ENCODE results near the gene RAD51B. TPM values are rescaled to one million over a fixed set of nuclear protein-coding genes. Genes with fewer than 3 reads are reported as not detected.
"Not testable (repeated sequence)": the region's sequence is repeated elsewhere in the genome, so short reads cannot be mapped to it uniquely, and the experiment has no call there.

The RAD51B gene
- total RNA-seq, 1 donor from 2014 or later: 26.1 TPM

DNA sequence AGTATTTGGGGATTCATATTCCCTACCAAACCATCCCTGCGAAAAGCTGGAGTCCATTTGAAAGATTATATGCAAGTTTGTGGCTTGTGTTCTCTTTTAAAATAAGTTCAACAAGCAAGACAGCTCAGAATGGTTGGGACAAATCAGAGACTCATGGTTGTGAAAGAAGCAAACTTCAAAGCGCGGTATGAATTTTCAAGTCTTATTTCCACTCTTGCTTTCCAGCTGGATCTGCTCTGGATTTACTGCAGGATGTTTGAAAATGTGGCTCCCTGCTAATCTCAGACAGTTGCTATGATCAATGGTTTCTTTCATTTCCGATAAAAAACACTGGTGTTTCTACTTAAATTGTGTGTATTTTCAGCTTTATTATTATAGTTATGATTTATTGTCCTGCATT lies 477.5 kb downstream of the RAD51B start:
- peaks cover 2% of the 10 kb centered on the region for H3K9me3 Mint-ChIP-seq
- DNase-seq (ENCODE audit: low spot score): no peak
- H3K36me3 Mint-ChIP-seq (ENCODE audit: low read depth): peaks cover 8% of the 10 kb centered on the region
- intact Hi-C loops (cut with micrococcal nuclease): no loop called here
- no peaks in the 10 kb centered on the region for H3K27me3 Mint-ChIP-seq (ENCODE audit: insufficient read depth)
- peaks cover 27% of the 10 kb centered on the region for H3K4me1 Mint-ChIP-seq (ENCODE audit: low read depth)
- no peak overlapping the region for H3K4me3 Mint-ChIP-seq
- H3K27ac Mint-ChIP-seq: no peak overlapping the region

DNA sequence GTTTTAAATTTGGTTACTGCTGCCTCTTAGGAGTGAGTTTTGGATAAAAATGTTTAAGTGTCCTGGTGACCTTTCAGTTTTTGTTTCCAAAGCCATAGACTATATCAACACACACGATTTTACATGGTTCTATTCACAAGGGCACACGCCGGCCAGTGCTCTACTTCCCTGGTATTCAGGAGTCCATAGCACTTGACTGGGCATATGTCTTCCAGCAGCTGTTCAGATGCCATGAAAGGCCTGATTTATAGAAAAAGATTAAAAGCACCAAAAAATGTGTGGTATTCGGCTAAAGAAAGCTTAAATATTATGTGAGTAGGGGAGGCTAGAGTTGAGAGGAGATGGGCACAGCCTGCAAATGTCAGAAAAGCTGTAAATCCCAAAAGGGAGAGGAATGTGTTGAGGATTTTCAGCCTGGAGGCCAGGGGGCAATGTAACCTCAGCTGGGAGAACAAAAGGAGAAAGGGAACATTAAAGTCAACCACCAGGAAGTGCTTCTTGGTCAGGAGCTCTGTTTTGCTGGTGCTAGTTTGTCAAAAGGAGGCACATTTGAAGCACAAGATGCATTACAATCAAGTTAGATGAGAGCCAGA lies 478.4 kb downstream of the RAD51B start:
- H3K9me3 Mint-ChIP-seq: peaks cover 9% of the 10 kb centered on the region
- intact Hi-C loops (cut with micrococcal nuclease): no loop called here
- peaks cover 13% of the 10 kb centered on the region for H3K36me3 Mint-ChIP-seq (ENCODE audit: low read depth)
- DNase-seq (ENCODE audit: low spot score): no peak
- no peak overlapping the region for H3K4me3 Mint-ChIP-seq
- H3K4me1 Mint-ChIP-seq (ENCODE audit: low read depth): peaks cover 18% of the 10 kb centered on the region
- no peak overlapping the region for H3K27ac Mint-ChIP-seq
- no peaks in the 10 kb centered on the region for H3K27me3 Mint-ChIP-seq (ENCODE audit: insufficient read depth)

DNA sequence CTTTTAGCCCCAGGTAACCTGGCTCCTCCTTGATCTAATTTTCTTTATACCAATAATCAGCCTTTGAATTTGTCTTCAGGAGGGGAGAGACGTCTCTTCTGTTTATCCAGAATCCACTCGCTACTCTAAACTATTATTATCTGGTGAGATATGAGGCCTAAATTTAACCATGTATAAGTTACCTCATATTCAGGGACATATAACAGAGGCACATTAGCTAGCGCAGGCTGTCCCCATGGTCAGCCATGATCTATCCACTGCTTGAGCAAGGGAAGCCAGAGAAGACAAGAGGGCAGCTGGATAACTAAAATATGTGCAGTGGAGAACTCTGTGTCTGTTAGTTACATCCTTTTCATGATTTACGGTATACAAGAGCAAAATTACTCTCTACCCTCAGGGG lies 481.0 kb downstream of the RAD51B start:
- Mint-ChIP-seq H3K27ac (no peak overlapping the region), H3K4me3 (no peak overlapping the region), H3K4me1 (ENCODE audit: low read depth) (peaks cover 9% of the 10 kb centered on the region), H3K36me3 (ENCODE audit: low read depth) (peaks cover 8% of the 10 kb centered on the region), H3K27me3 (ENCODE audit: insufficient read depth) (no peaks in the 10 kb centered on the region), H3K9me3 (peaks cover 10% of the 10 kb centered on the region)
- intact Hi-C loops (cut with micrococcal nuclease): no loop called here
- no peak for DNase-seq (ENCODE audit: low spot score)

- Mint-ChIP-seq H3K9me3 (peaks cover 10% of the 10 kb centered on the region), H3K4me1 (ENCODE audit: low read depth) (peaks cover 9% of the 10 kb centered on the region), H3K27ac (no peak overlapping the region), H3K4me3 (no peak overlapping the region), H3K36me3 (ENCODE audit: low read depth) (peaks cover 8% of the 10 kb centered on the region), H3K27me3 (ENCODE audit: insufficient read depth) (no peaks in the 10 kb centered on the region)
- intact Hi-C loops (cut with micrococcal nuclease): no loop called here
- no peak for DNase-seq (ENCODE audit: low spot score)
Measured at GRCh38 chr14:68301219-68301618, 481.6 kb downstream of the RAD51B start.

DNA sequence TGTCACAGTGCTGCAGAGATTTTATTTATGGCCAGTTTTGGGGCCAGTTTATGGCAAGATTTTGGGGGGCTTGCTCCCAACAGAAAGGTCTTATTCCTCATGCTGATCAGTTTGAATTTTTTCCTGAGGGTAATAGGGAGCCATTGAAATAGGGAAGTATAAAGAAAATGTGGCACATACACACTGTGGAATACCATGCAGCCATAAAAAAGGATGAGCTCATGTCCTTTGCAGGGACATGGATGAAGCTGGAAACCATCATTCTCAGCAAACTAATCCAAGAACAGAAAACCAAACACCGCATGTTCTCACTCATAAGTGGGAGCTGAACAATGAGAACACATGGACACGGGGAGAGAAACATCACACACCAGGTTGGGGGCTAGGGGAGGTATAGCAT lies 483.4 kb downstream of the RAD51B start:
- H3K36me3 Mint-ChIP-seq (ENCODE audit: low read depth); intact Hi-C loops (cut with micrococcal nuclease); H3K27ac Mint-ChIP-seq; DNase-seq (ENCODE audit: low spot score); H3K4me3 Mint-ChIP-seq; H3K27me3 Mint-ChIP-seq (ENCODE audit: insufficient read depth): not testable (repeated sequence)
- Mint-ChIP-seq H3K9me3 (peaks cover 10% of the 10 kb centered on the region), H3K4me1 (ENCODE audit: low read depth) (peaks cover 11% of the 10 kb centered on the region)

DNA sequence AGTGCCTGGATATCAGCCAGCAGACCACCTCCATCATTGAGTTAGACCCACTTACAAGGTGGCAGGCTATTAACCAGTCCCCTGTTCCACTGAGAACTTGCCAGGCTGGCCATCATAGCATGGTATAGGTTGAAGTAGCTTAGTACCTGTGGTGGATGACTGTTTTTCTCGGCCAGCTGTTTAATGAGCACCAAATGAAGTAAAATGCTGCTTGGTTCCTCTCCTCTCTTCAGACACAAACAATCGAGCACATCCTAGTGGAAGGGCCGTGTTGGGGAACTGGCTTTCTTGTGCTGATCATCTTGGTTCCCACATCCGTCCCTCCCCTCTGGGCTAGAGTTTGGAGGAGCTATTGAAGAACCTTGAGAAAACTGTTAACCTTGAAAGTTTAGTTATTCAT lies 486.2 kb downstream of the RAD51B start:
- H3K4me1 Mint-ChIP-seq (ENCODE audit: low read depth): peaks cover 4% of the 10 kb centered on the region
- no peaks in the 10 kb centered on the region for H3K27me3 Mint-ChIP-seq (ENCODE audit: insufficient read depth)
- no peak for DNase-seq (ENCODE audit: low spot score)
- H3K27ac Mint-ChIP-seq: no peak overlapping the region
- H3K36me3 Mint-ChIP-seq (ENCODE audit: low read depth): peaks cover 8% of the 10 kb centered on the region
- intact Hi-C loops (cut with micrococcal nuclease): no loop called here
- H3K4me3 Mint-ChIP-seq: no peak overlapping the region
- peaks cover 10% of the 10 kb centered on the region for H3K9me3 Mint-ChIP-seq

DNA sequence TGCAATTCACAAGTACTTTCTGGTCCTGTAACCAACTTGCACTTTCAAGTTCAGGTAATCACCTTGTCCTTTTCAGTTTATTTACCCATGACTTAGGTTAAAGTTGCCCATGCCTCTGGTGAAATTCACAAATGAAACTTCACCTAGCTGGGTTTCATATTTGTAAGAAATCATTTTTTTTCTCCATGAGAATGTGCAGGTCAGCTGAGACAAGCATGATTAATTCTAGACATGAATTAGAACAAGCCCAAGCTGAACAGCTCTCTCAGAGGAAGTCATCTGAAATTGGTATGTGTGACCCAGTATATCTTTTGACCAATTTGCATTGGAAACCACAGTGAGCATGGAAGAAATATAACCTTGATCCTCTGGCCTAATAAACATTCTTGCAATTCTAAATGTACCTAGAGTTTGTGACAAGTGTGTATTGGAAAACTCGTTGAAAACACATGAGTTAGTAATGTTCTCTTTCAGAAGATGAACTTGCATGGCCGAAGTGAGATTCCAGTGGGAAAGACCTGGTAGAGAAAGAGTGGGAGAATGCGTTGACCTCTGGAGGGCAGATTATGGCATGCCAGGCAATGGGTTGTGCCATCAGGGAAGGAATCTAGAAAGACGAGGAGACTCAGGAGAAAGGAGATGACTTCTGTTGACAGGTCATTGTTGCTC lies 486.8 kb downstream of the RAD51B start:
- H3K4me1 Mint-ChIP-seq (ENCODE audit: low read depth): peaks cover 4% of the 10 kb centered on the region
- H3K27ac Mint-ChIP-seq: no peak overlapping the region
- no peak for DNase-seq (ENCODE audit: low spot score)
- intact Hi-C loops (cut with micrococcal nuclease): no loop called here
- no peak overlapping the region for H3K4me3 Mint-ChIP-seq
- H3K27me3 Mint-ChIP-seq (ENCODE audit: insufficient read depth): no peaks in the 10 kb centered on the region
- peaks cover 8% of the 10 kb centered on the region for H3K36me3 Mint-ChIP-seq (ENCODE audit: low read depth)
- H3K9me3 Mint-ChIP-seq: peaks cover 10% of the 10 kb centered on the region

GRCh38 chr14:68306934-68307789 lies 487.6 kb downstream of the RAD51B start:
- Mint-ChIP-seq H3K27ac (no peak overlapping the region), H3K4me1 (ENCODE audit: low read depth) (peaks cover 4% of the 10 kb centered on the region), H3K9me3 (peaks cover 7% of the 10 kb centered on the region), H3K4me3 (no peak overlapping the region), H3K27me3 (ENCODE audit: insufficient read depth) (no peaks in the 10 kb centered on the region), H3K36me3 (ENCODE audit: low read depth) (peaks cover 6% of the 10 kb centered on the region)
- DNase-seq (ENCODE audit: low spot score): no peak
- intact Hi-C loops (cut with micrococcal nuclease): no loop called here

GRCh38 chr14:68307790-68308168 lies 488.2 kb downstream of the RAD51B start:
- H3K27ac Mint-ChIP-seq: no peak overlapping the region
- intact Hi-C loops (cut with micrococcal nuclease): no loop called here
- peaks cover 3% of the 10 kb centered on the region for H3K36me3 Mint-ChIP-seq (ENCODE audit: low read depth)
- no peaks in the 10 kb centered on the region for H3K27me3 Mint-ChIP-seq (ENCODE audit: insufficient read depth)
- H3K9me3 Mint-ChIP-seq: peaks cover 3% of the 10 kb centered on the region
- peaks cover 9% of the 10 kb centered on the region for H3K4me1 Mint-ChIP-seq (ENCODE audit: low read depth)
- no peak overlapping the region for H3K4me3 Mint-ChIP-seq
- no peak for DNase-seq (ENCODE audit: low spot score)

- Mint-ChIP-seq H3K4me3 (no peak overlapping the region), H3K27ac (no peak overlapping the region), H3K4me1 (ENCODE audit: low read depth) (peaks cover 16% of the 10 kb centered on the region), H3K9me3 (no peaks in the 10 kb centered on the region), H3K36me3 (ENCODE audit: low read depth) (no peaks in the 10 kb centered on the region), H3K27me3 (ENCODE audit: insufficient read depth) (no peaks in the 10 kb centered on the region)
- no peak for DNase-seq (ENCODE audit: low spot score)
- intact Hi-C loops (cut with micrococcal nuclease): no loop called here
Measured at GRCh38 chr14:68308726-68309520, 489.3 kb downstream of the RAD51B start.

DNA sequence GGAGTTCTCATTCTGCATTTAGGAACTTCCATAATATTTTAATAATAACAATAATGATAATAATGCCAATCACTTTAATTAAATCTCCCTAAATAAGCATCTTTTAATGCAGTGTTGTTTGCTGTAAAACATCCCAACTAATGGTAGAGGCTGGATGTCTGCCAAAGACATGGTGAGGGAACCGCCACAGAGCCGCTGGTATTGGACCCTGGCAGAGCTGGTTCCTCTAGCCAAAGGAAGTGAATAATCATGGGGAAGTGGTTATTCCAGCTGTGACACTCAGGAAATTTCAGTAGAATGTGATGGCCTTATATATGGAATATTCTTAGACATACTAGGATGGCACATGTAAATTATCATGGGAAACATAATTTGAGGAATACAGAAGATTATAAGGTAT lies 490.0 kb downstream of the RAD51B start:
- Mint-ChIP-seq H3K4me3 (no peak overlapping the region), H3K36me3 (ENCODE audit: low read depth) (no peaks in the 10 kb centered on the region), H3K27me3 (ENCODE audit: insufficient read depth) (no peaks in the 10 kb centered on the region), H3K9me3 (no peaks in the 10 kb centered on the region), H3K27ac (no peak overlapping the region), H3K4me1 (ENCODE audit: low read depth) (peaks cover 21% of the 10 kb centered on the region)
- no peak for DNase-seq (ENCODE audit: low spot score)
- intact Hi-C loops (cut with micrococcal nuclease): loop anchor here (10.0 kb wide), 1 partner anchor 45 kb away; no protein-coding TSS in a partner anchor

DNA sequence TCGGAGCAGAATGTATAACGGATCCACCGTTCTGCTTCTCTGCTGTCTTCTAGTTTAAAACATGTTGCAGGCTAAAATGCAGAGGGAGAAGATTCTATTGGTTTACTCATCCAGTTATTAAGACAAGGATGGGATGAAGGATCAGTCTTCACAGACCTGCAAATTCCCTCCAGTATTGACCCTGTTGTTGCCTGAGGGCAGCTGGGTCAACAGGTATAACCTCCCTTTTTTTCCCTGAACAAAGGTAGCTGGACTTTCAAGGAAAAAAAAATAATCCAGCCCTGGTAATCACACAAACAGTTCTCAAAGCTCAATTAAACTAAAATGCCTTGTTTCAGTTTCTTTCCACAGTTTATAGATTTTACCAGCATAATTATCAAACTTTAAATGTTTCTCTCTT lies 492.7 kb downstream of the RAD51B start:
- H3K27ac Mint-ChIP-seq: no peak overlapping the region
- DNase-seq (ENCODE audit: low spot score): no peak
- H3K36me3 Mint-ChIP-seq (ENCODE audit: low read depth): peaks cover 2% of the 10 kb centered on the region
- intact Hi-C loops (cut with micrococcal nuclease): loop anchor here (2.0 to 10.0 kb wide), 3 partner anchors 27 to 57 kb away; no protein-coding TSS in a partner anchor
- H3K27me3 Mint-ChIP-seq (ENCODE audit: insufficient read depth): no peaks in the 10 kb centered on the region
- H3K4me1 Mint-ChIP-seq (ENCODE audit: low read depth): peaks cover 22% of the 10 kb centered on the region
- no peaks in the 10 kb centered on the region for H3K9me3 Mint-ChIP-seq
- no peak overlapping the region for H3K4me3 Mint-ChIP-seq
